ENCODE data around the gene MACROD2. TPM values are rescaled to one million over a fixed set of nuclear protein-coding genes. Genes with fewer than 3 reads are reported as not detected.

MACROD2 gene
- total RNA-seq, 2 donors from 2014 or later = 8.0 to 19.4 TPM

- H3K27me3 ChIP-seq (replicated peaks; ENCODE audit: insufficient read depth) = no peaks in the 10 kb centered on the region
- intact Hi-C loops (cut with DNase I) = no loop called here
- no peak for DNase-seq (ENCODE audit: low spot score)
- no peaks in the 10 kb centered on the region for H3K4me1 ChIP-seq (replicated peaks)
- H3K9me3 ChIP-seq = no peaks in the 10 kb centered on the region
- no peak overlapping the region for H3K4me3 ChIP-seq
- H3K36me3 ChIP-seq = no peaks in the 10 kb centered on the region
- H3K27ac ChIP-seq = no peak overlapping the region
- no peak for TF ChIP-seq POLR2A (IDR thresholded peaks at IDR 0.05)
- TF ChIP-seq CTCF (IDR thresholded peaks at IDR 0.05) = no peak
- TF ChIP-seq POLR2AphosphoS5 (IDR thresholded peaks at IDR 0.05) = no peak
- WGBS = 69% methylated on average over 2 of the region's 2 CpGs
These were observed 1382.8 kb downstream of the MACROD2 start for GRCh38 chr20:15378151-15378550.

- Histone ChIP-seq H3K36me3 (no peaks in the 10 kb centered on the region), H3K9me3 (no peaks in the 10 kb centered on the region), H3K4me1 (replicated peaks) (no peaks in the 10 kb centered on the region), H3K27me3 (replicated peaks; ENCODE audit: insufficient read depth) (no peaks in the 10 kb centered on the region), H3K27ac (no peak overlapping the region), H3K4me3 (no peak overlapping the region)
- TF ChIP-seq POLR2A (IDR thresholded peaks at IDR 0.05) (no peak), POLR2AphosphoS5 (IDR thresholded peaks at IDR 0.05) (no peak)
- intact Hi-C loops (cut with DNase I) = no loop called here
- no peak for DNase-seq (ENCODE audit: low spot score)
- 98% methylated on average over 1 of the region's 1 CpG for WGBS
These were observed 1384.5 kb downstream of the MACROD2 start for GRCh38 chr20:15379681-15380296.

GRCh38 chr20:15380770-15381169 is 1385.5 kb downstream of the MACROD2 start:
- TF ChIP-seq POLR2AphosphoS5 (IDR thresholded peaks at IDR 0.05) (no peak), CTCF (IDR thresholded peaks at IDR 0.05) (no peak), POLR2A (IDR thresholded peaks at IDR 0.05) (no peak)
- no peak for DNase-seq (ENCODE audit: low spot score)
- Histone ChIP-seq H3K4me3 (no peak overlapping the region), H3K36me3 (no peaks in the 10 kb centered on the region), H3K4me1 (replicated peaks) (no peaks in the 10 kb centered on the region), H3K9me3 (no peaks in the 10 kb centered on the region), H3K27ac (no peak overlapping the region), H3K27me3 (replicated peaks; ENCODE audit: insufficient read depth) (no peaks in the 10 kb centered on the region)
- intact Hi-C loops (cut with DNase I) = no loop called here
- 79% methylated on average over 1 of the region's 1 CpG for WGBS

- no peaks in the 10 kb centered on the region for H3K4me1 ChIP-seq (replicated peaks)
- intact Hi-C loops (cut with DNase I) = no loop called here
- TF ChIP-seq POLR2AphosphoS5 (IDR thresholded peaks at IDR 0.05) (no peak), CTCF (IDR thresholded peaks at IDR 0.05) (no peak), POLR2A (IDR thresholded peaks at IDR 0.05) (no peak)
- H3K36me3 ChIP-seq = no peaks in the 10 kb centered on the region
- H3K27ac ChIP-seq = no peak overlapping the region
- no peak for DNase-seq (ENCODE audit: low spot score)
- H3K27me3 ChIP-seq (replicated peaks; ENCODE audit: insufficient read depth) = no peaks in the 10 kb centered on the region
- H3K9me3 ChIP-seq = no peaks in the 10 kb centered on the region
- no peak overlapping the region for H3K4me3 ChIP-seq
These were observed 1391.9 kb downstream of the MACROD2 start for GRCh38 chr20:15387228-15387627.

- Histone ChIP-seq H3K27ac (no peak overlapping the region), H3K36me3 (no peaks in the 10 kb centered on the region), H3K4me3 (no peak overlapping the region), H3K27me3 (replicated peaks; ENCODE audit: insufficient read depth) (no peaks in the 10 kb centered on the region), H3K4me1 (replicated peaks) (no peaks in the 10 kb centered on the region), H3K9me3 (no peaks in the 10 kb centered on the region)
- DNase-seq (ENCODE audit: low spot score) = no peak
- intact Hi-C loops (cut with DNase I) = no loop called here
- TF ChIP-seq POLR2A (IDR thresholded peaks at IDR 0.05) = no peak
- no peak for TF ChIP-seq CTCF (IDR thresholded peaks at IDR 0.05)
- no peak for TF ChIP-seq POLR2AphosphoS5 (IDR thresholded peaks at IDR 0.05)
- WGBS = 73% methylated on average over 3 of the region's 3 CpGs
These were observed 1400.1 kb downstream of the MACROD2 start for GRCh38 chr20:15395457-15395856.
